HG03025 (cell line): ENCODE results near the gene MLIP.

ENCODE experiments used
- ATAC-seq: cut with Tn5 transposase; IDR thresholded peaks from one replicate; pipeline ENCODE4 v1.9.1; 2021; ENCODE audit warnings: mild to moderate bottlenecking, moderate library complexity; ENCODE audit not compliant: unreplicated experiment, low FRiP score

Gene MLIP

DNA sequence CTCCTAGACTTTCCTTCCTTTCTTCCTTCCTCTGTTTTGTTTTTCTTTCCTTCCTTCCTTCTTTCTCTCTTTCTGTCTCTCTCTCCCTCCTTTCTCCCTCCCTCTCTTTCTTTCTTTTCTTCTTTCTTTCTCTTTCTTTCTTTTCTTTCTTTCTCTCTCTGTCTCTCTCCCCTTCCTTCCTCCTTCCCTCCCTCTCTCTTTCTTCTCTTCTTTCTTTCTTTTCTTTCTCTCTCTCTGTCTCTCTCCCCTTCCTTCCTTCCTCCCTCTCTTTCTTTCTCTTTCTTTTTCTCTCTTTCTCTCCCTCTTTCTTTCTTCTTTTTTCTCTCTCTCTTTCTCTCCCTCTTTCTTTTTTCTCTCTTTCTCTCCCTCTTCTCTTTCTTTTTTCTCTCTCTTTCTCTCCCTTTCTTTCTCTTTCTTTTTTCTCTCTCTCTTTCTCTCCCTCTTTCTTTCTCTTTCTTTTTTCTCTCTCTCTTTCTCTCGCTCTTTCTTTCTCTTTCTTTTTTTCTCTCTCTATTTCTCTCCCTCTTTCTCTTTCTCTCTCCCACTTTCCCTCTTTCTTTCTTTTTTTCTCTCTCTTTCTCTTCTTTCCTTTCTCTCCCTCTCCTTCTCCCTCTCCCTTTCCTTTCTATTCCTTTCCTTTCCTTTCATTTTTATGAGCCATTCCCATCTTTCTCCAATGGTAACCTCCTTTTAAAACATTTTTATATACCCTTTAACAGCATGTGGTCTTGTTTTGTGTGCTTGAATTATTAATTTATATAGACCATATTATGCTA is 199.3 kb downstream of the MLIP start:
- no peak for ATAC-seq

GRCh38 chr6:54315656-54316055 is 204.4 kb downstream of the MLIP start:
- no peak for ATAC-seq
